Thyroid gland (tissue), 4 donors: Measurements from ENCODE around the gene NMNAT2.

Experiments used
- CTCF ChIP-seq, 6 experiments: fragments of 200-600 bp in 3 of 6; fragments of 450-650 bp in 3 of 6; sonication (generic) in 3 of 6; IDR thresholded peaks; one replicate each; pipeline ENCODE4 v1.5.1; 2016 to 2019; ENCODE audit warnings: antibody characterized with exemption in 6 of 6, mild to moderate bottlenecking in 2 of 6, inconsistent platforms in 1 of 6, moderate library complexity in 1 of 6
- POLR2A ChIP-seq, 2 donors: fragments of 450-650 bp; IDR thresholded peaks; one replicate each; pipeline ENCODE4 v1.6.1; 2017; ENCODE audit warnings: antibody characterized with exemption in 2 of 2, mild to moderate bottlenecking in 2 of 2, moderate library complexity in 1 of 2

DNA sequence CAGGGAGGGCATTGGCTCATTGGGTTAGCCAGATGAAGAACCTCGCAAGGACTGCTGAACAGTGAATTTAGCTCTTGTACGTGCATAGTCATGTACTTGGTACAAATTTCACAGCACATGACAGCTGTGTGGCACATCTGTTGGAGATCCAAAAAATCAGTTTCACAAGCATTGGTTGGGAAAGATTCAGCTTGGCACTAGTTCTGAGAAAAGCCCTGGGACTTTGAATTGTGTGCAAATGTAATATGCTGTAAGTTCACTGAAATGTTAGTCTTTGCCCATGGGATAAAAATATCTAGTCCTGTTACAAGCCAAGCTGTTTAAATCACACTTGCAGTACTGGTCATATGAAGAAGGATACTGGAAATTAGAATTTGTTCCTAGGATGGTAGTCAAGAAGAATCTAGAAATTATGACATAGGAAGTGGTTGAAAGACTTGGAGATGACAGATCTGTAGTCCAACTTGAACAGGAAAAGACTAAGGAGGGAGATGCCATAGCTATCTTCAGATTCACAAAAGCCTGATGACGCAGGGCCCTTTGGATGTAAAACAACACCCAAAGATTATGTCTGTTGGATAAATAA, 212.9 kb downstream of the NMNAT2 start:
- TF ChIP-seq CTCF (IDR thresholded peaks at IDR 0.05) (no peak), POLR2A (IDR thresholded peaks at IDR 0.05) (no peak)
